ENCODE data around the gene SLC4A9.

SLC4A9 gene

GRCh38 chr5:140402258-140403074 lies 42.5 kb downstream of the SLC4A9 start:
- H3K9me3 ChIP-seq (ENCODE audit: control insufficient read depth, insufficient read depth, low read depth, low read length) = no peaks in the 10 kb centered on the region
- H3K36me3 ChIP-seq (ENCODE audit: control insufficient read depth in 2 of 2, insufficient read depth in 1 of 2, low read length in 2 of 2) = peaks cover 5 to 17% of the 10 kb centered on the region in 2 experiments
- POLR2A ChIA-PET = interaction anchor here (0.6 to 2.8 kb wide), 12 partner anchors 8 to 1923 kb away, joined by 3 to 13 read pairs (median 4); partner anchors contain the start of genes HARS1, HARS2, HBEGF and IK
- H3K4me3 ChIP-seq (ENCODE audit: low read depth, low read length) = peak overlapping the region; percentile 98
- CTCF ChIA-PET = interaction anchor here (0.6 to 2.0 kb wide), 3 partner anchors 30 to 161 kb away, joined by 3 to 5 read pairs (median 5); no protein-coding TSS in a partner anchor
- peaks cover 8% of the 10 kb centered on the region; the same call in 1 of the 2 replicates for H3K4me1 ChIP-seq (ENCODE audit: control insufficient read depth, insufficient read depth, low read length)
- H3K27ac ChIP-seq (ENCODE audit: extremely low read depth, low read depth, low read length) = peak overlapping the region; percentile 91
- TF ChIP-seq ZNF571 (tag by site-specific recombination; IDR thresholded peaks at IDR 0.05) = no peak
- TF ChIP-seq MZF1 (tag by site-specific recombination; IDR thresholded peaks at IDR 0.05; ENCODE audit: borderline replicate concordance) = 0 out of 2 replicates have a peak, but pooled peaks have one; percentile 34
- no peak for TF ChIP-seq ZNF677 (tag by site-specific recombination; IDR thresholded peaks at IDR 0.05)
- TF ChIP-seq ZNF366 (tag by site-specific recombination; conservative IDR thresholded peaks at IDR 0.05) = peak; percentile 67
- no peak for TF ChIP-seq ZNF23 (tag by site-specific recombination; IDR thresholded peaks at IDR 0.05; ENCODE audit: borderline replicate concordance)
- TF ChIP-seq ZNF266 (tag by site-specific recombination; IDR thresholded peaks at IDR 0.05; ENCODE audit: low read depth) = no peak
- no peak for TF ChIP-seq ZNF26 (tag by site-specific recombination; IDR thresholded peaks at IDR 0.05)
- no peak for TF ChIP-seq BCL11A (tag by site-specific recombination; IDR thresholded peaks at IDR 0.05; ENCODE audit: low read depth)
- TF ChIP-seq BCL11B (tag by site-specific recombination; IDR thresholded peaks at IDR 0.05; ENCODE audit: low read depth) = no peak
- peak; percentile 85 for TF ChIP-seq ZFHX2 (tag by site-specific recombination; conservative IDR thresholded peaks at IDR 0.05)
- no peak for TF ChIP-seq TCF7L2 (IDR thresholded peaks at IDR 0.05; ENCODE audit: borderline replicate concordance, low read depth, low read length)
- TF ChIP-seq OSR2 (tag by site-specific recombination; IDR thresholded peaks at IDR 0.05) = no peak
- TF ChIP-seq ZNF214 (tag by site-specific recombination; IDR thresholded peaks at IDR 0.05; ENCODE audit: borderline replicate concordance) = no peak
- TF ChIP-seq SCRT1 (tag by site-specific recombination; IDR thresholded peaks at IDR 0.05; ENCODE audit: borderline replicate concordance) = peak; percentile 68
- no peak for TF ChIP-seq ZNF157 (tag by site-specific recombination; IDR thresholded peaks at IDR 0.05)
- TF ChIP-seq ZNF391 (tag by site-specific recombination; IDR thresholded peaks at IDR 0.05; ENCODE audit: borderline replicate concordance, low read depth) = no peak
- 0 out of 2 replicates have a peak, but pooled peaks have one; percentile 10 for TF ChIP-seq ZNF629 (tag by site-specific recombination; IDR thresholded peaks at IDR 0.05)
- no peak for TF ChIP-seq ZNF639 (tag by site-specific recombination; IDR thresholded peaks at IDR 0.05)
- no peak for TF ChIP-seq ZNF610 (tag by site-specific recombination; IDR thresholded peaks at IDR 0.05; ENCODE audit: borderline replicate concordance)
- no peak for TF ChIP-seq ZNF302 (tag by site-specific recombination; IDR thresholded peaks at IDR 0.05; ENCODE audit: low read depth)
- no peak for TF ChIP-seq REPIN1 (tag by site-specific recombination; IDR thresholded peaks at IDR 0.05; ENCODE audit: low read depth)
- TF ChIP-seq ZFP41 (tag by site-specific recombination; IDR thresholded peaks at IDR 0.05; ENCODE audit: borderline replicate concordance) = no peak
- no peak for TF ChIP-seq ZNF155 (tag by site-specific recombination; IDR thresholded peaks at IDR 0.05)
- no peak for TF ChIP-seq ZNF280C (tag by site-specific recombination; IDR thresholded peaks at IDR 0.05)
- no peak for TF ChIP-seq ZNF184 (tag by site-specific recombination; IDR thresholded peaks at IDR 0.05)
- TF ChIP-seq ZNF18 (tag by site-specific recombination; IDR thresholded peaks at IDR 0.05) = no peak
- no peak for TF ChIP-seq ZNF280D (tag by site-specific recombination; IDR thresholded peaks at IDR 0.05)
- no peak for TF ChIP-seq ZNF473 (tag by site-specific recombination; IDR thresholded peaks at IDR 0.05)
